HG02759 (cell line): Measurements from ENCODE around the gene HADHB.
"Not testable (repeated sequence)": the region's sequence is repeated elsewhere in the genome, so short reads cannot be mapped to it uniquely, and the experiment has no call there.

Source experiments
- ATAC-seq: cut with Tn5 transposase; IDR thresholded peaks from one replicate; pipeline ENCODE4 v1.9.1; 2021; ENCODE audit warnings: mild to moderate bottlenecking, moderate library complexity; ENCODE audit not compliant: unreplicated experiment

HADHB gene

DNA sequence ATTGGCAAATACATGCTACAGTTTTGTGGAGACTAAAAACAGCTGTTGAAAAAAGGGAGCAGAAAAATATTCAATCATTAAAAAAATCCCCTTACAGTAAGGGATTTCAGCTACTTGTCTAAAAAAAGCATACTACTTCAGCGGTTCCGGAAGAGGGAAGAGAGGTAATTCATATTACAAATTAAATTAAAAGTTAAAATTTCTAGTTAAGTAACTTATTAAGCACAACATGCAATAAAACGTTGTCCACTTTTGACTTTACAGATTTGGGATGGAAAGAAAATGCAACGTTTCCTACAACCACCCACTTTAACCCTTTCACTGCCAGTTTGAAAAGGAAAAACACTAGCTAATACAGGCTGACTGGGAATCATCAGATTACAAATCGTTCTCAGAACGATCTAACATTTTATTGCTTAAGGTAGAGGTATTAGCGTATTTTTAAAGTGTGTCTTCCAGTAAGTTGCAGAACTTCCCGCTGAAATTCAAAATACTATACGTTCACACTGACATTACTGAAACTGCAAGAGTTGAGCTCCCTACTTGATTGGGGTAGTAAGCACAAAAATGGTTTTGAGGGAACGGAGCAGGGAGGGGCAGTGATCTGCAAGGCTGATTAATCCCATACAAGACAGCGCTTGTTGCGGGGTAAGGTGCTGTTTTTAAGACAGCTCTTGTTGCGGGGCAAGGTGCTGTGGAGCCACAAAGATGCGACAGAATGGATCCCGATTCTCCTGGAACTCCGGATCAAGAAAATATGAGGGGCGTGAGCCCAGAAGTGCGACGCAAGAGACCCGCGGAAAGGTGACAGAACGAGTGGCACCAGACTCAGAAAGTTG is 1.1 kb upstream of the HADHB start:
- no peak for ATAC-seq

GRCh38 chr2:26245231-26245732 is 543 bp downstream of the HADHB start:
- peak; percentile 13 for ATAC-seq

- ATAC-seq = peak; percentile 50
Observed at GRCh38 chr2:26245810-26246209, 1.1 kb downstream of the HADHB start.

DNA sequence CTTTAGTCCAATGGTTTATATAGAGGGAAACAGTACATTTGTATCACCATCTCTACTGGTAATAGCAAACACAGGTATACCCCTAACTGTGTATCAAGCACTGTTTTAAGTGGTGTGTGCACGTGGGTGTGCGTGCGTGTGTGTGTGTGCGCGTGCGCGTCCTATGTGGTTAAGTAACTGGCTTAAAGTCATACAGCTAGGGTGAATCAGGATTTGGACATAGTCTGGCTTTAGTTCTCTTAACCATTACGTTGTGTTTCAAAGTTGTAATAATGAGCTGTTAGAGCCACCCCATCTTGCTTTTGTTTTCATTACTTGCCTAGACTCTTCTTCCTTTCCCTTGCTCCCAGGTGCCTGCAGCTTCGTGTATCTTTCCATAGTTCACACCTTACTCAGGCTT is 2.1 kb downstream of the HADHB start:
- ATAC-seq = no peak

GRCh38 chr2:26249625-26250024 is 4.9 kb downstream of the HADHB start:
- ATAC-seq = no peak

- ATAC-seq = no peak
Observed at GRCh38 chr2:26251893-26252292, 7.2 kb downstream of the HADHB start.

GRCh38 chr2:26255759-26256384 is 11.1 kb downstream of the HADHB start:
- ATAC-seq = no peak

DNA sequence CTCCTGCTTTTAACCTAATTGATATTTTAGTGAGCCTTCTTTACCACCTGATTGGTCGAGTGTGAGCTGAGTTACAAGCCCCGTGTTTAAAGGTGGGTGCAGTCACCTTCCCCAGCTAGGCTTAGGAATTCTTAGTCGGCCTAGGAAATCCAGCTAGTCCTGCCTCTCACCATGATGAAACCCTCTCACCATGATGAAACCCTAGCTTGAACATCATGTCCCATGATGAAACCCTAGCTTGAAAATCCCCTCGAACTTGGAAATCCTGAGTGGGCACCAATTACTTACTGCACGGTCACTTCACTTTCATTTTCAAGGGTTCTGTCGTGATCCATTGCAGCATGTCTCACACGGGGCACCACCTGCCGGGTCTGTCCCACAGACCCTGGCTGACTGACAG is 14.1 kb downstream of the HADHB start:
- ATAC-seq = not testable (repeated sequence)

DNA sequence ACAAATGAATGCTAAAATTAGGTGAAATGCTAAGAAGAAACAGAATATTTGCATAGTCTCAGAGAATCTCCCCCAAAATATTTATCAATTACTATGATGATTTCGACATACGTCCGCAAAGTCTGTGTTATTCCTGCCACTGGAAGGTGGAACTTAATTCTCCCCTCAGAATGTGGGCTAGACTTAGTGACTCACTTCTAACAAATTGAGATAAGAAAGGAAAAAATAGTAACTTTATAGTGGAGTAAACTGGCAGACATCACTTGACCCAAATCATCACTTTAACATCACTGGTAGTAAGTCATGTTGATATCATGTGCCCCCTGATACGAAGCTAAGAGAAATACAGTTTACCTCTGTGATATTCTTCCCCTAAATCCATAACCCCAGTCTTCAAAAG is 23.5 kb downstream of the HADHB start:
- ATAC-seq = no peak

DNA sequence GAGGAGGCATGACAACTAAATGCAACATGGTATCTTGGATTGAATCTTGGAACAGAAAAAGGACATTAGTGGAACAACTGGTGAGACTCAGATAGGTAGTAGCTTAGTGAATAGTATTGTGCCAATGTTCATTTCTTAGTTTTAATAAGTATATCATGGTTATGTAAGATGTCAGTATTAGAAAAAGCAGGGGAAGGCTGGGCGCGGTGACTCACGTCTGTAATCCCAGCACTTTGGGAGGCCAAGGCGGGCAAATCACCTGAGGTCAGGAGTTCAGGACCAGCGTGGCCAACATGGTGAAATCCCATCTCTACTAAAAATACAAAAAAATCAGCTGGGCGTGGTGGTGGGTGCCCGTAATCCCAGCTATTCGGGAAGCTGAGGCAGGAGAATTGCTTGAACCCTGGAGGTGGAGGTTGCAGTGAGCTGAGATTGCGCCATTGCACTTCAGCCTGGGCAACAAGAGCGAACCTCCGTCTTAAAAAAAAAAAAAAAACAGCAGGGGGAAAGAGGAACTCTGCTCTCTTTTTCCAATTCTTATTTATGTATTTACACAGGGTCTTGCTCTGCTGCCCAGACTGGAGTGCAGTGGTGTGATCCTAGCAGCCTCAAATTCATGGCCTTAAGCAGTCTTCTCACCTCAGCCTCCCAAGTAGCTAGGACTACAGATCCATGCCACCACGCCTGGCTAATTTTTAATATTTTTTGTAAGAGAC is 24.1 kb downstream of the HADHB start:
- not testable (repeated sequence) for ATAC-seq

DNA sequence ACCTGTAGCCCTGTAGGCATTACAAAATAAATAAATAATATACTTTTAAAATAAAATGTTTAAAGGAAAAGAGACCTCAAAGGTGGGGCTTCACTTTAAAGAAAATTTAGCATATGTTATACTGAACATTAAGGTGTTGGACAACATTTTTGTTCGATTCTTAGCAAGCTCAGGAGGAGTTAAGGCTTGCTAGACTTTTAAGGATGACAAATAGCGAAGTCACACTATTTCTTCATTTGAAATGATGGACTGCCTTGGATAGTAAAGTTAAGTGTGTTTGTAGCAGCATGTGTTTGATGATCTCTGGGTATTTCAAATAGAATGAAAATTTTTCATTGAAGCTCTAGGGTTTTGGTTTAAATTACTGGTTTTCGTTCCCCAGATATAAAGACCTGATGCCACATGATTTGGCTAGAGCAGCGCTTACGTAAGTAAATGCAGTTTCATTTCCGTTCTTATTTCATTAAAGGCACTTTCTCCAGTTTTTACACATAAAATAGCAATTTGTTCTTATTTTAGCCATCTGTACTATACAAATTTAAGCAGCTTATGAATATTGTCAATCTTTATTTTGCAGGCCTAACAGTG is 24.9 kb downstream of the HADHB start:
- ATAC-seq = no peak

- no peak for ATAC-seq
Observed at GRCh38 chr2:26270373-26270772, 25.6 kb downstream of the HADHB start.

DNA sequence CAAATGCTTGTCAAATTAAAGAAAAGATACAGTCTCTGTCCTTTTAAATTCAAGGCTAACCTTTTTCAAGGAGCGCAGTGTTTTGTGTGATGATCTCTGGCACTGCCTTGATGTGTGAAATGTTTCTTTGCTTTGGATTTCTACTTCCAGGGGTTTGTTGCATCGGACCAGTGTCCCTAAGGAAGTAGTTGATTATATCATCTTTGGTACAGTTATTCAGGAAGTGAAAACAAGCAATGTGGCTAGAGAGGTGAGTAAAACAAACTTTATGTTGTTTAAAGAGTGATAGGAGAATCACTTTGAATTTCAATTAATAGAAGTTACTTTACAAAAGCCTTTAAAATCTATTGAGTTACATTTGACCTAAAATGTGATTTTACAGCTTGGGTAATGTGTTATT is 28.8 kb downstream of the HADHB start:
- ATAC-seq = no peak

- no peak for ATAC-seq
Observed at GRCh38 chr2:26274058-26274613, 29.4 kb downstream of the HADHB start.

- no peak for ATAC-seq
Observed at GRCh38 chr2:26276484-26277227, 31.9 kb downstream of the HADHB start.

GRCh38 chr2:26279886-26280285 is 35.1 kb downstream of the HADHB start:
- ATAC-seq = no peak

- no peak for ATAC-seq
Observed at GRCh38 chr2:26281226-26281625, 36.5 kb downstream of the HADHB start.

DNA sequence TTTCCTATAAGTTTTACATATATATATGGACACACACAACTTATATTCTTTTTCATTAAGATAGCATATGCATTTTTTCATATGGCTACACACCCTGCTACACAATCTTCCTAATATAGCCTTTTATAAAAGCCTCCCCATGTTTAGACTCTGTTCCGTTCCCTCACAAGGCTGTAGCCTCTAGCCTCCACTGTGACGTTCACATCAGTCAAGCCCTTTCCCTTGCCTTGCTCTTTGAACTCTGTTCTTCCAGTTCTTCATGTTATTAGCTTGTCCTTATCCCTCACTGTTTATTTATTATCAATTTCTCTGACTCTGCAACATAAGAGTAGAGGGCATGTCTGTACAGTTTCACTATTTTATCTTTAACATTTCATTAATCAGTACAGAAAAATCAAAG is 38.9 kb downstream of the HADHB start:
- ATAC-seq = no peak

- no peak for ATAC-seq
Observed at GRCh38 chr2:26284132-26284531, 39.4 kb downstream of the HADHB start.

DNA sequence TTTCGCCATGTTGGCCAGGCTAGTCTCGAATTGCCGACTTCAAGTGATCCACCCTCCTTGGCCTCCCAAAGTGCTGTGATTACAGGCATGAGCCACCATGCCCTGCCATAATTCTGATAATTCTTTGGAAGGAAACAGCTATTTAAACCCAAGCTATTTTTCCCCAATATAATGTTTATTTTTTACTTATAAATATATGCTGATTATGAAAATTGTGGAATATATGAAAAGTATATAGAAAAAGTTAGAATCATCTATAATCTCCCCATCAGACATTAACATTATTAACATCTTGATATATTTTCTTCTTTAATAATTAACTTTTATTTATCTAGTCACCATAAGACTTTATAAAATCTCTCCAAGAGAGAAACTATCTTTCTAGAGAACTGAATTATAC is 41.2 kb downstream of the HADHB start:
- no peak for ATAC-seq
